Glutamatergic neuron (in vitro differentiated cells): ENCODE data around the gene MOGAT2. TPM values are rescaled to one million over a fixed set of nuclear protein-coding genes. Genes with fewer than 3 reads are reported as not detected.

Experiments used
- DNase-seq: peaks from one replicate; pipeline ENCODE4 v3.0.0; 2022
- H3K27ac Mint-ChIP-seq: one replicate; pipeline ENCODE4 v1.8.0; 2020; ENCODE audit warnings: mild to moderate bottlenecking, mixed read lengths, inconsistent platforms; ENCODE audit not compliant: unreplicated experiment
- H3K27me3 Mint-ChIP-seq: one replicate; pipeline ENCODE4 v1.8.0; 2020; ENCODE audit warnings: mild to moderate bottlenecking, moderate library complexity, mixed read lengths, inconsistent platforms; ENCODE audit not compliant: unreplicated experiment
- H3K36me3 Mint-ChIP-seq: one replicate; pipeline ENCODE4 v1.8.0; 2020; ENCODE audit warnings: mild to moderate bottlenecking, mixed read lengths, inconsistent platforms; ENCODE audit not compliant: unreplicated experiment
- H3K4me1 Mint-ChIP-seq: one replicate; pipeline ENCODE4 v1.8.0; 2020; ENCODE audit warnings: mild to moderate bottlenecking, low read depth, mixed read lengths, inconsistent platforms; ENCODE audit not compliant: unreplicated experiment
- H3K4me3 Mint-ChIP-seq: one replicate; pipeline ENCODE4 v1.8.0; 2020; ENCODE audit warnings: mild to moderate bottlenecking, mixed read lengths, inconsistent platforms; ENCODE audit not compliant: unreplicated experiment
- H3K9me3 Mint-ChIP-seq: one replicate; pipeline ENCODE4 v1.8.0; 2020; ENCODE audit warnings: mild to moderate bottlenecking, moderate library complexity, mixed read lengths, inconsistent platforms; ENCODE audit not compliant: unreplicated experiment
- CTCF ChIP-seq: fragments of 200-600 bp; sonication (generic); IDR thresholded peaks from one replicate; pipeline ENCODE4 v1.5.0; 2021; ENCODE audit not compliant: partially characterized antibody, unreplicated experiment
- total RNA-seq: library from RNA; stranded (reverse); fragmentation: NEBNext Ultra II Directional; extraction: Animal tissue kit (Norgen Biotek cat#: 25700); gene quantifications from one replicate; pipeline ENCODE4 v1.2.1, GENCODE V29; 2021; ENCODE audit not compliant: unreplicated experiment

The MOGAT2 gene
- total RNA-seq, 1 donor from 2014 or later: not detected

- H3K27me3 Mint-ChIP-seq: peaks cover 3% of the 10 kb centered on the region
- no peak for TF ChIP-seq CTCF
- no peak overlapping the region for H3K27ac Mint-ChIP-seq
- peaks cover 3% of the 10 kb centered on the region for H3K9me3 Mint-ChIP-seq
- no peak overlapping the region for H3K4me3 Mint-ChIP-seq
- no peaks in the 10 kb centered on the region for H3K36me3 Mint-ChIP-seq
- DNase-seq: no peak
- no peaks in the 10 kb centered on the region for H3K4me1 Mint-ChIP-seq
Measured at GRCh38 chr11:75775056-75775455, 57.4 kb downstream of the MOGAT2 start.

- Mint-ChIP-seq H3K9me3 (peaks cover 3% of the 10 kb centered on the region), H3K27me3 (no peaks in the 10 kb centered on the region), H3K36me3 (no peaks in the 10 kb centered on the region), H3K27ac (no peak overlapping the region), H3K4me3 (no peak overlapping the region), H3K4me1 (no peaks in the 10 kb centered on the region)
- no peak for TF ChIP-seq CTCF
- no peak for DNase-seq
Measured at GRCh38 chr11:75776546-75776945, 58.9 kb downstream of the MOGAT2 start.

GRCh38 chr11:75777461-75778110 lies 59.9 kb downstream of the MOGAT2 start:
- Mint-ChIP-seq H3K36me3 (no peaks in the 10 kb centered on the region), H3K4me1 (no peaks in the 10 kb centered on the region)
- no peak for TF ChIP-seq CTCF

GRCh38 chr11:75778962-75779361 lies 61.3 kb downstream of the MOGAT2 start:
- no peak for DNase-seq
- Mint-ChIP-seq H3K36me3 (no peaks in the 10 kb centered on the region), H3K4me1 (no peaks in the 10 kb centered on the region), H3K9me3 (no peaks in the 10 kb centered on the region), H3K27me3 (no peaks in the 10 kb centered on the region), H3K4me3 (no peak overlapping the region), H3K27ac (no peak overlapping the region)
- no peak for TF ChIP-seq CTCF

More at GRCh38 chr11:75777461-75778110, 59.9 kb downstream of the MOGAT2 start:
- Mint-ChIP-seq H3K27me3 (no peaks in the 10 kb centered on the region), H3K27ac (no peak overlapping the region), H3K4me3 (no peak overlapping the region), H3K9me3 (peaks cover 3% of the 10 kb centered on the region)
- no peak for DNase-seq

GRCh38 chr11:75779960-75780359 lies 62.3 kb downstream of the MOGAT2 start:
- no peaks in the 10 kb centered on the region for H3K27me3 Mint-ChIP-seq
- H3K4me3 Mint-ChIP-seq: no peak overlapping the region
- no peaks in the 10 kb centered on the region for H3K36me3 Mint-ChIP-seq
- H3K9me3 Mint-ChIP-seq: no peaks in the 10 kb centered on the region
- no peaks in the 10 kb centered on the region for H3K4me1 Mint-ChIP-seq
- TF ChIP-seq CTCF: no peak
- no peak for DNase-seq
- H3K27ac Mint-ChIP-seq: no peak overlapping the region
